Liver (tissue), 9 donors: Measurements from ENCODE around the gene NUP50. TPM values are rescaled to one million over a fixed set of nuclear protein-coding genes. Genes with fewer than 3 reads are reported as not detected.

Experiments
- DNase-seq: peaks from one replicate; pipeline ENCODE4 v3.0.0-alpha.2; 2017; ENCODE audit warnings: low spot score
- H3K27ac ChIP-seq, 2 donors: one replicate each; pipeline ENCODE4 v1.7.0; 2013; ENCODE audit warnings: inconsistent platforms in 2 of 2, low read length in 2 of 2, control low read depth in 1 of 2, low read depth in 1 of 2, mild to moderate bottlenecking in 1 of 2
- H3K27me3 ChIP-seq, 4 donors: one replicate each; pipeline versions ENCODE4 v1.6.1 to v1.7.0; 2013; ENCODE audit warnings: low read length in 3 of 4, inconsistent platforms in 1 of 4, mild to moderate bottlenecking in 1 of 4, moderate library complexity in 1 of 4; ENCODE audit not compliant: control insufficient read depth in 4 of 4, insufficient read depth in 4 of 4
- H3K36me3 ChIP-seq, 4 donors: one replicate each; pipeline versions ENCODE4 v1.6.1 to v1.7.0; 2013; ENCODE audit warnings: low read length in 3 of 4, mild to moderate bottlenecking in 3 of 4, low read depth in 1 of 4, moderate library complexity in 1 of 4; ENCODE audit not compliant: control insufficient read depth in 4 of 4, insufficient read depth in 3 of 4
- H3K4me1 ChIP-seq, 4 donors: one replicate each; pipeline versions ENCODE4 v1.6.1 to v1.7.0; 2013; ENCODE audit warnings: low read length in 3 of 4, mild to moderate bottlenecking in 3 of 4, moderate library complexity in 1 of 4; ENCODE audit not compliant: control insufficient read depth in 4 of 4, insufficient read depth in 4 of 4
- H3K4me3 ChIP-seq, 3 donors: one replicate each; pipeline versions ENCODE4 v1.6.1 to v1.7.0; 2013; ENCODE audit warnings: low read length in 3 of 3, control low read depth in 1 of 3, low read depth in 1 of 3, mild to moderate bottlenecking in 1 of 3
- H3K9ac ChIP-seq, 2 donors: one replicate each; pipeline ENCODE4 v1.7.0; 2013; ENCODE audit warnings: low read length in 2 of 2, mild to moderate bottlenecking in 2 of 2, moderate library complexity in 2 of 2, control low read depth in 1 of 2, low read depth in 1 of 2
- H3K9me3 ChIP-seq, 4 donors: one replicate each; pipeline versions ENCODE4 v1.6.1 to v1.7.0; 2013; ENCODE audit warnings: low read length in 3 of 4; ENCODE audit not compliant: control insufficient read depth in 4 of 4
- ATF3 ChIP-seq: IDR thresholded peaks from 2 replicates; pipeline ENCODE4 v1.6.1; 2016; ENCODE audit warnings: antibody characterized with exemption
- CTCF ChIP-seq: fragments of 150-350 bp; IDR thresholded peaks from 2 replicates; pipeline ENCODE4 v1.5.1; 2017; ENCODE audit warnings: improper control_type of control experiment, low read depth, low read length; ENCODE audit not compliant: missing input control
- EGR1 ChIP-seq, 2 donors: IDR thresholded peaks; 2 replicates each; pipeline ENCODE4 v1.6.1; 2016 to 2018; ENCODE audit warnings: antibody characterized with exemption in 2 of 2, low read depth in 2 of 2
- FOXA1 ChIP-seq: IDR thresholded peaks from 2 replicates; pipeline ENCODE4 v1.6.1; 2016; ENCODE audit warnings: antibody characterized with exemption
- HNF4G ChIP-seq: IDR thresholded peaks from 2 replicates; pipeline ENCODE4 v1.6.1; 2016; ENCODE audit warnings: antibody characterized with exemption
- JUND ChIP-seq, 2 donors: IDR thresholded peaks; 2 replicates each; pipeline ENCODE4 v1.6.1; 2016; ENCODE audit warnings: antibody characterized with exemption in 2 of 2
- NR2F2 ChIP-seq: IDR thresholded peaks from 2 replicates; pipeline ENCODE4 v1.6.1; 2016; ENCODE audit warnings: antibody characterized with exemption
- RAD21 ChIP-seq, 2 donors: IDR thresholded peaks; 2 replicates each; pipeline ENCODE4 v1.6.1; 2016; ENCODE audit warnings: antibody characterized with exemption in 2 of 2, mild to moderate bottlenecking in 2 of 2
- SP1 ChIP-seq: IDR thresholded peaks from 2 replicates; pipeline ENCODE4 v1.6.1; 2018; ENCODE audit warnings: antibody characterized with exemption, mild to moderate bottlenecking
- TAF1 ChIP-seq: conservative IDR thresholded peaks from 2 replicates; pipeline ENCODE4 v1.6.1; 2016; ENCODE audit warnings: antibody characterized with exemption, mild to moderate bottlenecking
- ZBTB33 ChIP-seq: IDR thresholded peaks from 2 replicates; pipeline ENCODE4 v1.6.1; 2016; ENCODE audit warnings: antibody characterized with exemption
- WGBS: extraction: QIAGEN DNeasy Blood & Tissue Kit; methylation state at CpG from one replicate; pipeline ENCODE4 v1.1.7; 2013; 5-methylcytosine and 5-hydroxymethylcytosine counted together
- polyA plus RNA-seq, 2 donors: library from polyadenylated mRNA; stranded (reverse) in 1 of 2; unstranded in 1 of 2; fragments of 200-250 nt in 1 of 2; fragments of >200 nt in 1 of 2; fragmentation: Nextera tagmentation in 1 of 2; extraction: Ambion mirVana in 1 of 2; gene quantifications; one replicate each; pipeline versions ENCODE4 v1.2.1 to v1.2.3, GENCODE V29; 2013 to 2015
- total RNA-seq, 2 donors: library from RNA; depleted of rRNA; stranded (reverse); fragments of >200 nt; gene quantifications; one replicate each; pipeline ENCODE4 v1.2.3, GENCODE V29; 2014
- TF ChIP-seq, protein P1 (sequence below): IDR thresholded peaks from 2 replicates; pipeline ENCODE4 v1.6.1; 2016; ENCODE audit warnings: antibody characterized with exemption, mild to moderate bottlenecking
- donor health status: healthy.
- donor health status: healthy.
- donor health status: healthy.
- donor health status: healthy.
- donor health status: healthy.

Gene NUP50
- total and polyA plus RNA-seq, 4 donors = 8.7 to 48.2 (median 24.8) TPM

DNA sequence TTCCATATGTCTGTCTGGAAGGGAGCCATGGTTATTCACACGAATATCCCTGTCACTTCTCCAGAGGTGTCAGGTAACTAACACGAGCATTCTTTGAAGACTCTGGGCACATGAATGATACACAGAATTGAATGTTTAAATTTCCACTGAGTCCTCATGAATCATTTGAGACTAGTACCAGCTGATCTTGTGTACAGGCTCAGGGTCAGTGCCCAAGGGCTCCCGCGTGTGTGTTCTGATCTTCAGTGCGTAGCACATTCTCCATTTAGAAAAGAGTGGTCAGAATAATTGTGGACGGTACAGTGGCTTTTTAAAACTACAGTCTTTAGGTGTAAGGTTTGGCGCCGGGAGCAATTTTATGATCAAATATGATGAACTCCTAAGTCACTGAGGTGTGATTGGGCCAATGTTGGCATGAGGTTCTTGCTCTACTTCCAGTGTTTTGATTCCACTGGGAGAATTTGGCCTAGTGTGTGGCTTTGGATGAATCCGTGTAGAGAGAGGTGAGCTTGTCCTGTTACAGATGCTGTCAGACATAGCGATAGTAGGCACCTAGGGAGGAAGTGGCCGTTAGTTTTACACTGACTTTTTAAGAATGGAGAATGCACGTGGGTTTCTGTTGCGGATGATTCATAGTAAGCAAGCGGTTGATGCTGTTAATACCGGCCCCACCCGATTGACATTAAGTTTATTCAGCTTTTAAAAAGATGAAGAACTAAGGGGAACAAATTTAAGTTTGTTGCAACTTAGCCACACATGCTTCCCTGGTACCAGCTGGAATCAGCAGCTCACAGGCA lies 22.2 kb downstream of the NUP50 start (continued):
- TF ChIP-seq, protein P1, sequence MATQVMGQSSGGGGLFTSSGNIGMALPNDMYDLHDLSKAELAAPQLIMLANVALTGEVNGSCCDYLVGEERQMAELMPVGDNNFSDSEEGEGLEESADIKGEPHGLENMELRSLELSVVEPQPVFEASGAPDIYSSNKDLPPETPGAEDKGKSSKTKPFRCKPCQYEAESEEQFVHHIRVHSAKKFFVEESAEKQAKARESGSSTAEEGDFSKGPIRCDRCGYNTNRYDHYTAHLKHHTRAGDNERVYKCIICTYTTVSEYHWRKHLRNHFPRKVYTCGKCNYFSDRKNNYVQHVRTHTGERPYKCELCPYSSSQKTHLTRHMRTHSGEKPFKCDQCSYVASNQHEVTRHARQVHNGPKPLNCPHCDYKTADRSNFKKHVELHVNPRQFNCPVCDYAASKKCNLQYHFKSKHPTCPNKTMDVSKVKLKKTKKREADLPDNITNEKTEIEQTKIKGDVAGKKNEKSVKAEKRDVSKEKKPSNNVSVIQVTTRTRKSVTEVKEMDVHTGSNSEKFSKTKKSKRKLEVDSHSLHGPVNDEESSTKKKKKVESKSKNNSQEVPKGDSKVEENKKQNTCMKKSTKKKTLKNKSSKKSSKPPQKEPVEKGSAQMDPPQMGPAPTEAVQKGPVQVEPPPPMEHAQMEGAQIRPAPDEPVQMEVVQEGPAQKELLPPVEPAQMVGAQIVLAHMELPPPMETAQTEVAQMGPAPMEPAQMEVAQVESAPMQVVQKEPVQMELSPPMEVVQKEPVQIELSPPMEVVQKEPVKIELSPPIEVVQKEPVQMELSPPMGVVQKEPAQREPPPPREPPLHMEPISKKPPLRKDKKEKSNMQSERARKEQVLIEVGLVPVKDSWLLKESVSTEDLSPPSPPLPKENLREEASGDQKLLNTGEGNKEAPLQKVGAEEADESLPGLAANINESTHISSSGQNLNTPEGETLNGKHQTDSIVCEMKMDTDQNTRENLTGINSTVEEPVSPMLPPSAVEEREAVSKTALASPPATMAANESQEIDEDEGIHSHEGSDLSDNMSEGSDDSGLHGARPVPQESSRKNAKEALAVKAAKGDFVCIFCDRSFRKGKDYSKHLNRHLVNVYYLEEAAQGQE = no peak
- no peak for TF ChIP-seq EGR1 (IDR thresholded peaks at IDR 0.05; ENCODE audit: low read depth in 2 of 2)

GRCh38 chr22:45187891-45188290 lies 24.2 kb downstream of the NUP50 start:
- Histone ChIP-seq H3K9ac (no peak overlapping the region), H3K27ac (no peak overlapping the region), H3K9me3 (no peaks in the 10 kb centered on the region), H3K4me1 (no peaks in the 10 kb centered on the region), H3K4me3 (no peak overlapping the region), H3K36me3 (peaks cover 12 to 32% (median 20%) of the 10 kb centered on the region in 4 donors), H3K27me3 (no peaks in the 10 kb centered on the region)
- TF ChIP-seq RAD21 (IDR thresholded peaks at IDR 0.05) = no peak
- TF ChIP-seq TAF1 = no peak
- no peak for TF ChIP-seq JUND (IDR thresholded peaks at IDR 0.05)
- TF ChIP-seq SP1 = no peak
- no peak for TF ChIP-seq ZBTB33
- TF ChIP-seq, protein P1 = no peak
- TF ChIP-seq EGR1 (IDR thresholded peaks at IDR 0.05; ENCODE audit: low read depth in 2 of 2) = no peak
- TF ChIP-seq FOXA1 = no peak
- no peak for TF ChIP-seq HNF4G
- TF ChIP-seq NR2F2 = no peak
- TF ChIP-seq CTCF = no peak
- TF ChIP-seq ATF3 = no peak
- 80% methylated on average over 4 of the region's 4 CpGs for WGBS
- DNase-seq = no peak
